Uterus (tissue), 4 donors: ENCODE data around the gene STXBP1. TPM values are rescaled to one million over a fixed set of nuclear protein-coding genes. Genes with fewer than 3 reads are reported as not detected.

Experiments used
- DNase-seq, 2 donors: peaks; one replicate each; pipeline ENCODE4 v3.0.0-alpha.2; 2019 to 2020
- H3K27ac ChIP-seq, 2 donors: fragments of 200-600 bp; sonication (generic); 1 replicate in 1 of 2; 2 replicates in 1 of 2; pipeline ENCODE4 v1.5.1; 2016 to 2018
- H3K27me3 ChIP-seq, 2 donors: fragments of 200-600 bp; sonication (generic); one replicate each; pipeline ENCODE4 v1.5.1; 2018 to 2019; ENCODE audit warnings: control low read depth in 1 of 2
- H3K36me3 ChIP-seq, 2 donors: fragments of 200-600 bp; sonication (generic); one replicate each; pipeline ENCODE4 v1.5.1; 2019; ENCODE audit warnings: control low read depth in 1 of 2
- H3K4me1 ChIP-seq, 2 donors: fragments of 200-600 bp; sonication (generic); one replicate each; pipeline ENCODE4 v1.5.1; 2018 to 2019; ENCODE audit warnings: control low read depth in 1 of 2
- H3K4me3 ChIP-seq, 2 donors: fragments of 200-600 bp; sonication (generic); 1 replicate in 1 of 2; 2 replicates in 1 of 2; pipeline ENCODE4 v1.5.1; 2018 to 2019; ENCODE audit warnings: mild to moderate bottlenecking in 1 of 2
- H3K9me3 ChIP-seq, 2 donors: fragments of 200-600 bp; sonication (generic); one replicate each; pipeline ENCODE4 v1.5.1; 2019; ENCODE audit warnings: control low read depth in 1 of 2
- CTCF ChIP-seq, 4 experiments: fragments of 200-600 bp in 2 of 4; fragments of 450-650 bp in 2 of 4; sonication (generic) in 2 of 4; IDR thresholded peaks; one replicate each; pipeline ENCODE4 v1.5.1; 2016 to 2019; ENCODE audit warnings: antibody characterized with exemption in 4 of 4, mild to moderate bottlenecking in 2 of 4, moderate library complexity in 1 of 4
- POLR2A ChIP-seq, 2 donors: fragments of 450-650 bp; IDR thresholded peaks; one replicate each; pipeline ENCODE4 v1.6.1; 2016; ENCODE audit warnings: antibody characterized with exemption in 2 of 2, mild to moderate bottlenecking in 1 of 2, moderate library complexity in 1 of 2
- intact Hi-C: fragments of 100-400 bp; cut with DNase I; formaldehyde crosslinking; loops from one replicate; pipeline ENCODE4 v1.15.1; 2023; ENCODE audit warnings: low total_unique reads
- total RNA-seq, 4 donors: library from RNA; depleted of rRNA in 3 of 4; stranded (reverse); fragments of >200 nt in 3 of 4; gene quantifications; one replicate each; pipeline versions ENCODE4 v1.1.0 to v1.2.4, GENCODE V29; 2014 to 2023
- donor health status: DM: yes; HTN: yes; CAD: no.

Gene STXBP1
- total RNA-seq, 4 donors from 2014 or later: 46.6 to 147 (median 99.5) TPM

DNA sequence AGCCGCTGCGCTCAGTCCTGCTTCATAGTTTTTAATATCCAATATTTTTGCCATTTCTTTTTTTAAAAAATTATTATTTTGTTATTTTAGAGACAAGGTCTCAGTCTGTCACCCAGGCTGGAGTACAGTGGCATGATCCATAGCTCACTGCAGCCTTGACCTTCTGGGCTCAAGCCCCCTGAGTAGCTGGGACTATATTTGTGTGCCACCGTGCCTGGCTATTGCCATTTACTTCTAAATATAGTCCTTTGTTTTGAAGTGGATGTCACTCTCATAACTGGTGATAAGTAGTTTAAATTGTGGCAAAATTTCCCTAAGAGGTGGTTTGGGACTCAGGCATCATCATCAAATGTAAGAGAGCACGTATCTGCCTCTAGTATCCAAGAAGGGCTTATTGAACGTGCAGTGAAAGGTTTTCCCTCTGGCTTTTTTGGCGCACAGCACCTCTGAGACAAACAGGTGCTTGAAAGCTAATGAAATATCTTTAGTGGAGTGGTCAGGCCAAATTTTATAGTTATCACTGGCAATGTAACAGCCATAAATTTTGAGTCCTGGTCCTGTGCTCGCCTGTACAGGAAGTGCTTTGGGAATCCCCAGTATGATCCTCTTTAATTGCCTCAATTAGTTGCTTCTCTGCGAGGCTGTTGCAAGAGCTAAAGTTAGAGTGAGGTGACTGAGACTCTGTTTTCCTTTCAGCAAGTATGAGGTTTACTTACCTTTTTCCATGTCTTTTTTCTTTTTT is 14.8 kb downstream of the STXBP1 start:
- Histone ChIP-seq H3K4me3 (no peak overlapping the region), H3K36me3 (no peaks in the 10 kb centered on the region), H3K9me3 (no peaks in the 10 kb centered on the region), H3K27ac (no peak overlapping the region), H3K27me3 (no peaks in the 10 kb centered on the region), H3K4me1 (peaks cover 0 to 6% of the 10 kb centered on the region in 2 donors)
- intact Hi-C loops: no loop called here
- no peak for TF ChIP-seq CTCF (IDR thresholded peaks at IDR 0.05)
- no peak for TF ChIP-seq POLR2A (IDR thresholded peaks at IDR 0.05)
- DNase-seq: no peak

DNA sequence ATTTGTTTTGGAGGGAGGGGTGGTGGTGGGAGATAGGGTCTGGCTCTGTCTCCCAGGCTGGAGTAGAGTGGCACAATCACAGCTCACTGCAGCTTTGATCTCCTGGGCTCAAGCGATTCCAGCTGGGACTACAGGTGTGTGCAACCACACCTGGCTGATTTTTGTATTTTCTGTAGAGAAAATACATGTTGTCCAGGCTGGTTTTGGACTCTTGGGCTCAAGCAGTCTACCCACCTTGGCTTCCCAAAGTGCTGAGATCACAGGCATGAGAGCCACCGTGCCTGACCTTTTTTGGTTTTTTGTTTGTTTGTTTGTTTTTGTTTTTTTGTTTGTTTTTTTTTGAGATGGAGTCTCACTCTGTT is 15.4 kb downstream of the STXBP1 start:
- Histone ChIP-seq H3K27ac (no peak overlapping the region), H3K9me3 (no peaks in the 10 kb centered on the region), H3K4me3 (no peak overlapping the region), H3K36me3 (no peaks in the 10 kb centered on the region), H3K4me1 (peaks cover 0 to 6% of the 10 kb centered on the region in 2 donors), H3K27me3 (no peaks in the 10 kb centered on the region)
- DNase-seq: no peak
- intact Hi-C loops: no loop called here
- TF ChIP-seq POLR2A (IDR thresholded peaks at IDR 0.05) (no peak), CTCF (IDR thresholded peaks at IDR 0.05) (no peak)

GRCh38 chr9:127628758-127629467 is 16.8 kb downstream of the STXBP1 start:
- Histone ChIP-seq H3K9me3 (no peaks in the 10 kb centered on the region), H3K27ac (peak overlapping the region; percentile 25 to 45), H3K4me1 (peaks cover 0 to 6% of the 10 kb centered on the region in 2 donors), H3K4me3 (no peak overlapping the region), H3K27me3 (no peaks in the 10 kb centered on the region), H3K36me3 (no peaks in the 10 kb centered on the region)
- no peak for TF ChIP-seq CTCF (IDR thresholded peaks at IDR 0.05)
- TF ChIP-seq POLR2A (IDR thresholded peaks at IDR 0.05): no peak
- peak; percentile 32 to 42 for DNase-seq
- intact Hi-C loops: no loop called here

DNA sequence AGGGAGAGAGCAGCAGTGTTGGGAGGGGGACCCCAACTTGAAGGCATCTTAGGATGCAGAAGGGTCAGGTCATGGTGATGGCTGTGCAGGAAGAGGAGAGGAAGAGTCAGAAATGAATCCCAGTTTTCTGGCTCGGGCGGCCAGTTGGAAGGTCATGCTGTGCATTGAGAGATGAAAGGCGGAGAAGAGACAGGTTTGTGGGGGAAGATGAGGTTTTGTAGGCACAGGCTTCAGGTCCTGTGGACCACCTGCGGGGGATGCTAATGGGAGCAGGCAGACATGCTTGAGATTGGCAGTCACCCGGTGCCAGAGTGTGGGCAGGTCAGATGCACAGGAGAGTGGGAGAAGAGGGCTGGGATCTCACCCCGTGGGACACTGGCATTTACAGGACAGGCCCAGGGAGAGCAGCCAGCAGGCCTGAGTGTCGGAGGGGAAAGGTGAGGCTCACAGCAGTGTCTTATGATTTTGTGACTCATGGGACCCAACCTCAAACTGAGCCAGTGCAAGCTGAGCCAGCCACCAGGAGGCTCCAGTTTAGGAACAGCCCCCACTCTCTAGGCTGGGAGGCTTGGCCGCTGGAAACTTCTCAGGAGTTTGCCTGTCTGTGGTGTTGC is 17.5 kb downstream of the STXBP1 start:
- peaks cover 0 to 6% of the 10 kb centered on the region in 2 donors for H3K4me1 ChIP-seq
- no peaks in the 10 kb centered on the region for H3K27me3 ChIP-seq
- H3K4me3 ChIP-seq: no peak overlapping the region
- TF ChIP-seq CTCF (IDR thresholded peaks at IDR 0.05) (no peak), POLR2A (IDR thresholded peaks at IDR 0.05) (no peak)
- H3K36me3 ChIP-seq: no peaks in the 10 kb centered on the region
- DNase-seq: no peak
- no peaks in the 10 kb centered on the region for H3K9me3 ChIP-seq
- peak overlapping the region; percentile 25 to 45 for H3K27ac ChIP-seq
- intact Hi-C loops: no loop called here
